ENCODE data around the gene TNRC18. TPM values are rescaled to one million over a fixed set of nuclear protein-coding genes. Genes with fewer than 3 reads are reported as not detected.

TNRC18 gene
- total and polyA plus RNA-seq, 4 donors: 2.3 to 37.1 (median 20.4) TPM

GRCh38 chr7:5286933-5287332 lies 136.7 kb downstream of the TNRC18 start:
- Histone ChIP-seq H3K4me1 (ENCODE audit: control insufficient read depth in 4 of 4, insufficient read depth in 4 of 4, low read length in 3 of 4) (peaks cover 5 to 16% (median 12%) of the 10 kb centered on the region in 4 donors), H3K27ac (ENCODE audit: low read depth in 1 of 2, low read length in 2 of 2) (no peak overlapping the region), H3K27me3 (ENCODE audit: control insufficient read depth in 4 of 4, insufficient read depth in 4 of 4, low read length in 3 of 4) (no peaks in the 10 kb centered on the region), H3K9ac (ENCODE audit: low read depth in 1 of 2, low read length in 2 of 2) (no peak overlapping the region), H3K36me3 (ENCODE audit: control insufficient read depth in 4 of 4, insufficient read depth in 3 of 4, low read depth in 1 of 4, low read length in 3 of 4) (no peaks in the 10 kb centered on the region), H3K9me3 (ENCODE audit: control insufficient read depth in 4 of 4, low read length in 3 of 4) (no peaks in the 10 kb centered on the region), H3K4me3 (ENCODE audit: low read depth in 1 of 3, low read length in 3 of 3) (no peak overlapping the region)
- no peak for DNase-seq (ENCODE audit: low spot score)
- 91% methylated on average over 9 of the region's 9 CpGs for WGBS
- no peak for TF ChIP-seq HNF4G (IDR thresholded peaks at IDR 0.05)

DNA sequence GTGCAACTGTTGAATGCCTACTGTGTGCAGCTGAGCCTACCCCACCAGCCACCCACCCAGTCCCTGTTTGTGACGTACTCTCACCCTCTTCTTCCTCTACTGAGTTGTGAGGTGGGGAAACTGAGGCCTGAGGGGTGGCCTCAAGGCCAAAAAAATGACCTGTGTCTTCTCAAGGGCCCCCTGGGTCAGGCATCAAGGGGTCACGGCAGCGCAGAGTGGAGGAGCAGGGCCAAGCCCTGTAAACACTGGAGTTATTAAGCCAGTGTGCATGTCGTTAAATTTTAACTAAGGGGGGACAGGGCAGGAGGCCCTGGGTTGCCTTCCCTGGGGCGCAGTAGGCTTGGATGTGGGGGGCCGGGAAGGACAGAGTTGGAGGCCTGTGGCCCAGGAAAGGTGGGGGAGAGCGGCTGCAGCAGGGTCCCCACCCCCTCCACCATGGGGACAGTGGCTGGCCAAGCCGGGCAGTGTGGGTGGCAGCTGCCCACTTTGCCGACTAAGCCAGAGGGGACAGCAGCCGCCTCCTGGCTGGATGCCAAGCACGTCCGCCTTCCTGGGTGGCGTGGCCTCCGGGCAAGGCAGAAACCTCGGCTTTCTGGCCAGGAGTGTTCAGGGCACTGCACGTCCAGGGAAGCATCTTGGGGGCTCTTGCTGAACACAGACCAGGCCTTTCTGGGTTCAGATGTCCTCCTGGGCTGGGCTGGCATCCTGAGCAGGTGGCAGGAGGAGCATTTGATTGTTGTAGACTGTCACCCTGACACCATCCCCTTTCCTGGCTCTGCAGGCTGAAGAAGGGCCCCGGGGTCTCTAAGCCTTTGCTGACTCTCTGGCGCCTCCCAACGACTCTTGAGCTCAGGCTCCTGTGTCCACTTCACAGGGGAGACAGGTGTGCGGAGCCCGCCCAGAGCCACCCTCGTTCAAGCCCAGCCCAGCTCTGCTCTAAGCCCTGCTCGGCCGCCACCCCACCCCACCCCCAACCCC lies 139.0 kb downstream of the TNRC18 start:
- Histone ChIP-seq H3K9me3 (ENCODE audit: control insufficient read depth in 4 of 4, low read length in 3 of 4) (no peaks in the 10 kb centered on the region), H3K9ac (ENCODE audit: low read depth in 1 of 2, low read length in 2 of 2) (no peak overlapping the region), H3K4me1 (ENCODE audit: control insufficient read depth in 4 of 4, insufficient read depth in 4 of 4, low read length in 3 of 4) (peaks cover 5 to 16% (median 12%) of the 10 kb centered on the region in 4 donors), H3K36me3 (ENCODE audit: control insufficient read depth in 4 of 4, insufficient read depth in 3 of 4, low read depth in 1 of 4, low read length in 3 of 4) (no peaks in the 10 kb centered on the region), H3K4me3 (ENCODE audit: low read depth in 1 of 3, low read length in 3 of 3) (no peak overlapping the region), H3K27me3 (ENCODE audit: control insufficient read depth in 4 of 4, insufficient read depth in 4 of 4, low read length in 3 of 4) (no peaks in the 10 kb centered on the region), H3K27ac (ENCODE audit: low read depth in 1 of 2, low read length in 2 of 2) (no peak overlapping the region)
- 34% methylated on average over 24 of the region's 24 CpGs for WGBS
- TF ChIP-seq RXRA (IDR thresholded peaks at IDR 0.05): peak; percentile 36 to 51
- peak in 1 of 2 donors; percentile 3 for TF ChIP-seq HNF4A (conservative IDR thresholded peaks at IDR 0.05)
- TF ChIP-seq REST (IDR thresholded peaks at IDR 0.05): no peak
- TF ChIP-seq RAD21 (IDR thresholded peaks at IDR 0.05): peak in 1 of 2 donors; percentile 28
- TF ChIP-seq SP1 (IDR thresholded peaks at IDR 0.05): peak; percentile 17
- DNase-seq (ENCODE audit: low spot score): peak; percentile 62

DNA sequence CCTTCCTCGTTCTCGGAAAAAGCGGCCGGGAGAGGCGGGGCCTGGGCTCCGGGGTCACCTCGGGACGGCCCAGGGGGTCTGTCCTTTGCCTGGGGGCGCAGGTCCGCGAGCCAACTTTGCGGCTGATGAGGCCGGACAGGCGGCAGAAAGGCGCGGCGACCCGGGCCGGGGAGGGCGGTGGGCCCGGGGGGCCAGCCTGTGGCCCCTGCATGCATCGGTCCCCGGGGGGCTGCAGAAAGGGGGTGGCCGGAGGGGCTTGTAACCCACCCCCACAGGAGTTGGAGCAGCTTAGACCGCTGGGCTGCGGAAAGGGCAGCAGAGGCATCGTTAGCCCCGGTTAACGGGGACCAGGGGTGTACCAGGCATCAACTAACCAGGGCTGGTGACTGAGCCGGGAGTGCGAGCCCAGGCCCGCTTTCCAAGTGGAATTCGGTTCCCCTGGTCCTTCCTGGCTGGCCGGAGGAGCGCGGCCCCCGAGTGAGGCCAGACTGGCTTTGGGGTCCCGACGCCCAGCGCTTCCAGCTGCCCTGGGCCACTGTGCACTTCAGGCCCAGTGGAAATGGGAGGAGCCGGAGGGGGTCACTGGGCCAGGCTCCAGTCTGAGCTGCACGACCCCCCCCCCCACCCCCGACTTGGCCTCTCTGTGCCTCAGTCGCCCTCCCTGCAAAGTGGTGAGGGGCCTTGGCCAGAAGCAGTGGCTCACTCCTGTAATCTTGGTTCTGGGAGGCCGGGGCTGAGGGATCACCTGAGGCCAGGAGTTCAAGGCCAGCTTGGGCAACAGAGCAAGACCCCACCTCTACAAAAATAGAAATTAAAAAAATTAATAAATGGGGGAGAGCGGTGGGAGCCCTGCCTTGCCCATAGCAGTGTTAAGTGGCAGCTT lies 140.0 kb downstream of the TNRC18 start:
- Histone ChIP-seq H3K9ac (ENCODE audit: low read depth in 1 of 2, low read length in 2 of 2) (no peak overlapping the region), H3K27ac (ENCODE audit: low read depth in 1 of 2, low read length in 2 of 2) (no peak overlapping the region)
- no peak for DNase-seq (ENCODE audit: low spot score)

More for the DNA sequence above, 140.0 kb downstream of the TNRC18 start:
- Histone ChIP-seq H3K4me3 (ENCODE audit: low read depth in 1 of 3, low read length in 3 of 3) (peak overlapping the region in 1 of 3 donors; percentile 61), H3K27me3 (ENCODE audit: control insufficient read depth in 4 of 4, insufficient read depth in 4 of 4, low read length in 3 of 4) (no peaks in the 10 kb centered on the region), H3K36me3 (ENCODE audit: control insufficient read depth in 4 of 4, insufficient read depth in 3 of 4, low read depth in 1 of 4, low read length in 3 of 4) (no peaks in the 10 kb centered on the region), H3K4me1 (ENCODE audit: control insufficient read depth in 4 of 4, insufficient read depth in 4 of 4, low read length in 3 of 4) (peaks cover 5 to 16% (median 12%) of the 10 kb centered on the region in 4 donors), H3K9me3 (ENCODE audit: control insufficient read depth in 4 of 4, low read length in 3 of 4) (no peaks in the 10 kb centered on the region)
- 6% methylated on average over 46 of the region's 46 CpGs for WGBS
- TF ChIP-seq JUND (IDR thresholded peaks at IDR 0.05): no peak

Measured in liver (tissue), 9 donors.